Neural progenitor cell (in vitro differentiated cells): Measurements from ENCODE around the gene ATXN3L. TPM values are rescaled to one million over a fixed set of nuclear protein-coding genes. Genes with fewer than 3 reads are reported as not detected.

Source experiments
- DNase-seq: peaks from one replicate; pipeline ENCODE4 v3.0.0-alpha.2; 2016; ENCODE audit warnings: low spot score
- H2AFZ ChIP-seq: fragments of 200-600 bp; sonication (generic); replicated peaks from 2 replicates; pipeline ENCODE4 v1.6.1; 2016; ENCODE audit warnings: antibody characterized with exemption
- H3F3A ChIP-seq: fragments of 200-600 bp; sonication (generic); 2 replicates; pipeline ENCODE4 v1.6.1; 2016; ENCODE audit warnings: antibody characterized with exemption, low read depth
- H3K27ac ChIP-seq: fragments of 200-600 bp; sonication (generic); 2 replicates; pipeline ENCODE4 v1.5.1; 2016; ENCODE audit warnings: mild to moderate bottlenecking
- H3K27me3 ChIP-seq: fragments of 200-600 bp; sonication (generic); 2 replicates; pipeline ENCODE4 v1.6.1; 2016; ENCODE audit warnings: mild to moderate bottlenecking, moderate library complexity
- H3K36me3 ChIP-seq: fragments of 200-600 bp; sonication (generic); 2 replicates; pipeline ENCODE4 v1.5.1; 2016
- H3K4me1 ChIP-seq: fragments of 200-600 bp; sonication (generic); 2 replicates; pipeline ENCODE4 v1.6.1; 2016; ENCODE audit warnings: mixed run types
- H3K4me2 ChIP-seq: fragments of 200-600 bp; sonication (generic); 2 replicates; pipeline ENCODE4 v1.6.1; 2016
- H3K4me3 ChIP-seq: fragments of 200-600 bp; sonication (generic); 2 replicates; pipeline ENCODE4 v1.5.1; 2016
- H3K79me2 ChIP-seq: fragments of 200-600 bp; sonication (generic); 2 replicates; pipeline ENCODE4 v1.6.1; 2016; ENCODE audit warnings: low read depth
- H3K9ac ChIP-seq: fragments of 200-600 bp; sonication (generic); 2 replicates; pipeline ENCODE4 v1.6.1; 2016
- H3K9me3 ChIP-seq: fragments of 200-600 bp; sonication (generic); 2 replicates; pipeline ENCODE4 v1.5.1; 2016; ENCODE audit warnings: low read depth
- H4K20me1 ChIP-seq: fragments of 200-600 bp; sonication (generic); 2 replicates; pipeline ENCODE4 v1.6.1; 2016; ENCODE audit warnings: low read depth
- H3K27ac Mint-ChIP-seq: 3 replicates; pipeline ENCODE4 v1.8.0; 2021; ENCODE audit warnings: mixed read lengths
- H3K27me3 Mint-ChIP-seq: 2 replicates; pipeline ENCODE4 v1.8.0; 2022; ENCODE audit warnings: low read depth, mild to moderate bottlenecking, inconsistent platforms, moderate library complexity, mixed read lengths; ENCODE audit not compliant: insufficient read depth
- H3K36me3 Mint-ChIP-seq: 3 replicates; pipeline ENCODE4 v1.8.0; 2021; ENCODE audit warnings: mixed read lengths
- H3K4me1 Mint-ChIP-seq: 3 replicates; pipeline ENCODE4 v1.8.0; 2021; ENCODE audit warnings: mixed read lengths
- H3K4me3 Mint-ChIP-seq: 3 replicates; pipeline ENCODE4 v1.8.0; 2021; ENCODE audit warnings: mild to moderate bottlenecking, moderate library complexity, mixed read lengths
- H3K9me3 Mint-ChIP-seq: 3 replicates; pipeline ENCODE4 v1.8.0; 2020; ENCODE audit warnings: mixed read lengths
- EZH2 ChIP-seq: fragments of 200-600 bp; sonication (generic); IDR thresholded peaks from 2 replicates; pipeline ENCODE4 v1.6.1; 2017; ENCODE audit warnings: antibody characterized with exemption, mild to moderate bottlenecking, moderate library complexity
- EZH2phosphoT487 ChIP-seq: fragments of 200-600 bp; sonication (generic); IDR thresholded peaks from 2 replicates; pipeline ENCODE4 v1.6.1; 2017; ENCODE audit warnings: antibody characterized with exemption
- total RNA-seq: library from RNA; depleted of rRNA; stranded (reverse); fragments of >200 nt; gene quantifications from 2 replicates; pipeline ENCODE4 v1.2.3, GENCODE V29; 2015; ENCODE audit warnings: low replicate concordance
- TF ChIP-seq, protein P1 (sequence below): fragments of 200-600 bp; sonication (generic); IDR thresholded peaks from 2 replicates; pipeline ENCODE4 v1.5.1; 2017; ENCODE audit warnings: antibody characterized with exemption, mild to moderate bottlenecking

ATXN3L gene
- total RNA-seq, 1 donor from 2014 or later: not detected

DNA sequence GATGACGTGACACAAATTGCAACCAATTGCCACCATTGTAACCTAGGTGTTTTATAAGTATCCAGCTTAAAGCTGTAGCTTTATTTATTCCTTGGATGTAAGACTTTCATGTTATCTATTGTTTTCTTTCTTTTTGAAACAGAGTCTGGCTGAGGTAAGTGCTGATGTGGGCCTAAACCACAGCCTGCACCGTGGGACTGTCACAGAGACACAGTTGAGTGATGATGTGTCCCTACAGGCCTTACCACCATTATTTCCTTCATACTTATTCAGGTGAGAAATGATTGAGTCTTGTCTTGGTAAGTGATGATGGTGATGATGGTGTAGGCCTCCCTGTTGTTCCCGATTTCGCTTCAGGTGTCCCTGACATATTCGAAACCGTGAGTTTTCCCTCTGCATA lies 8.3 kb downstream of the ATXN3L start:
- Histone ChIP-seq H2AFZ (no peak overlapping the region), H3F3A (no peaks in the 10 kb centered on the region), H4K20me1 (no peaks in the 10 kb centered on the region), H3K4me1 (no peaks in the 10 kb centered on the region), H3K79me2 (no peaks in the 10 kb centered on the region), H3K9ac (no peak overlapping the region), H3K4me3 (no peak overlapping the region), H3K9me3 (no peaks in the 10 kb centered on the region), H3K4me2 (no peak overlapping the region), H3K27me3 (no peaks in the 10 kb centered on the region), H3K27ac (no peak overlapping the region), H3K36me3 (no peaks in the 10 kb centered on the region)
- no peaks in the 10 kb centered on the region for H3K4me1 Mint-ChIP-seq
- no peak for DNase-seq
- TF ChIP-seq, protein P1, sequence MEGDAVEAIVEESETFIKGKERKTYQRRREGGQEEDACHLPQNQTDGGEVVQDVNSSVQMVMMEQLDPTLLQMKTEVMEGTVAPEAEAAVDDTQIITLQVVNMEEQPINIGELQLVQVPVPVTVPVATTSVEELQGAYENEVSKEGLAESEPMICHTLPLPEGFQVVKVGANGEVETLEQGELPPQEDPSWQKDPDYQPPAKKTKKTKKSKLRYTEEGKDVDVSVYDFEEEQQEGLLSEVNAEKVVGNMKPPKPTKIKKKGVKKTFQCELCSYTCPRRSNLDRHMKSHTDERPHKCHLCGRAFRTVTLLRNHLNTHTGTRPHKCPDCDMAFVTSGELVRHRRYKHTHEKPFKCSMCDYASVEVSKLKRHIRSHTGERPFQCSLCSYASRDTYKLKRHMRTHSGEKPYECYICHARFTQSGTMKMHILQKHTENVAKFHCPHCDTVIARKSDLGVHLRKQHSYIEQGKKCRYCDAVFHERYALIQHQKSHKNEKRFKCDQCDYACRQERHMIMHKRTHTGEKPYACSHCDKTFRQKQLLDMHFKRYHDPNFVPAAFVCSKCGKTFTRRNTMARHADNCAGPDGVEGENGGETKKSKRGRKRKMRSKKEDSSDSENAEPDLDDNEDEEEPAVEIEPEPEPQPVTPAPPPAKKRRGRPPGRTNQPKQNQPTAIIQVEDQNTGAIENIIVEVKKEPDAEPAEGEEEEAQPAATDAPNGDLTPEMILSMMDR: no peak
- no peak for TF ChIP-seq EZH2
- no peak for TF ChIP-seq EZH2phosphoT487
- no peak overlapping the region for H3K4me3 Mint-ChIP-seq
- peaks cover 2% of the 10 kb centered on the region for H3K27me3 Mint-ChIP-seq
- peaks cover 6% of the 10 kb centered on the region for H3K9me3 Mint-ChIP-seq
- H3K27ac Mint-ChIP-seq: no peak overlapping the region
- no peaks in the 10 kb centered on the region for H3K36me3 Mint-ChIP-seq

DNA sequence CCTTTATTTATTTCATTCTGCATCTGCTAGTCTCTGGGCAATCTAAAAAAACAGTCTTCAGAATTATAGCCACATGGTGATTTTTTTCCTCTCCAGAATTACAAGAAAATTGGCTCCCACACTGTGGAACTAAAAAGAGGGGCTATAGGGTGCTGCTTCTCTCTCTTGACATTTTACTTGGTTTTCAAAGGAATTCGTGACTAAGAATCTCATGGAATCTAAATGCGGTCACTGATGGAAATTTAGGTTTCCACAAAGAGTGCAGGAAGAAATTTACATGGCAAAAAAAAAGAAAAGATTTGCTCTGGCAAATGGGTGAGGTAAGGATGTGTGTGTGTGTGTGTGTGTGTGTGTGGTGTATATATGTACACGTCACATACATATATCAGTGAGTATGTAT lies 10.2 kb downstream of the ATXN3L start:
- Histone ChIP-seq H3F3A (no peaks in the 10 kb centered on the region), H3K9me3 (no peaks in the 10 kb centered on the region), H2AFZ (no peak overlapping the region), H3K4me2 (no peak overlapping the region), H3K79me2 (no peaks in the 10 kb centered on the region), H3K27me3 (no peaks in the 10 kb centered on the region), H3K4me3 (no peak overlapping the region), H3K27ac (no peak overlapping the region), H3K9ac (no peak overlapping the region), H3K36me3 (no peaks in the 10 kb centered on the region), H4K20me1 (no peaks in the 10 kb centered on the region), H3K4me1 (no peaks in the 10 kb centered on the region)
- no peak for DNase-seq
- Mint-ChIP-seq H3K4me3 (no peak overlapping the region), H3K4me1 (no peaks in the 10 kb centered on the region), H3K36me3 (no peaks in the 10 kb centered on the region), H3K9me3 (peaks cover 2% of the 10 kb centered on the region), H3K27ac (no peak overlapping the region), H3K27me3 (peaks cover 2% of the 10 kb centered on the region)
- TF ChIP-seq EZH2 (no peak), EZH2phosphoT487 (no peak)

DNA sequence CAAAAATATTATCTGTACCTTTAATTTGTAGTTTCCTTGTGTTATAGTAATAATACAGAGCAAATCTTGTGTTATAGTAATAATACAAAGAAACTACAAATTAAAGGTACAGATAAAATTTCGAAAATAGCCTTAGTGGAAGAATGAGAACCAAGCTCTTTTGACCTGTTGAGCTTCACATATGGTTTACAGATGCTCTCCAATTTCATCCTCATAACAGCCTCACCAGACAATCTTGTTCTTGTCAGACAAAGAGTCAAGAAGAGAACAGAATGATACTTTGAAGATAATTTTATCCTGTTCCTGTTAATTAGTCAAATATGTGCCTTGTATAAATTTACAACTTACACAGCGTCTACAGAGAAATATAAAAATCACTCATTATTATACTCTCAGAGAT lies 12.8 kb downstream of the ATXN3L start:
- H3K4me2 ChIP-seq: no peak overlapping the region
- no peaks in the 10 kb centered on the region for H3K79me2 ChIP-seq
- H3K4me1 ChIP-seq: no peaks in the 10 kb centered on the region
- H3K36me3 ChIP-seq: no peaks in the 10 kb centered on the region
- H3F3A ChIP-seq: no peaks in the 10 kb centered on the region
- Mint-ChIP-seq H3K27me3 (peaks cover 2% of the 10 kb centered on the region), H3K36me3 (no peaks in the 10 kb centered on the region), H3K9me3 (peaks cover 5% of the 10 kb centered on the region), H3K4me3 (no peak overlapping the region), H3K4me1 (no peaks in the 10 kb centered on the region), H3K27ac (no peak overlapping the region)
- no peak for DNase-seq
- TF ChIP-seq, protein P1: no peak
- TF ChIP-seq EZH2phosphoT487 (no peak), EZH2 (no peak)
- H2AFZ ChIP-seq: no peak overlapping the region
- no peaks in the 10 kb centered on the region for H3K27me3 ChIP-seq
- no peak overlapping the region for H3K9ac ChIP-seq
- no peaks in the 10 kb centered on the region for H3K9me3 ChIP-seq
- H3K4me3 ChIP-seq: no peak overlapping the region
- no peak overlapping the region for H3K27ac ChIP-seq
- H4K20me1 ChIP-seq: no peaks in the 10 kb centered on the region

DNA sequence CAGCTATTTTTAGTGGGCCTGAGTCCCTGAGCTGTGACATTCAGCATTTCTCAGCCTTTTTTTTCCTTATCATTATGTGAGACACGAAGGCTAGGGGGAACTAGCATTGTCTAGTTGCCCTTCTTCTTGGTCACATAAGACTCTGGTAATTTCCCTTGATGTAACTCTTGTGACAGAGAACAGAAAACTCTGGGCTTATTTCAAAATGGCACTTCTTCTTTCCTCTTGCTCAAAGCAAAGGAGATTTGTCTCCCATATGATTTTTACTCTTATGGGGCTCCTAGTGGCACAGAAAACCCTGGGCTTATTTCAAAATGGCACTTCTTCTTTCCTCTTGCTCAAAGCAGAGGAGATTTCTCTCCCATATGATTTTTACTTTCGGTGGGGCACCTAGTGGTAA lies 14.7 kb downstream of the ATXN3L start:
- TF ChIP-seq, protein P1: no peak
- TF ChIP-seq EZH2 (no peak), EZH2phosphoT487 (no peak)
- no peak overlapping the region for H3K27ac Mint-ChIP-seq

More for the DNA sequence above, 14.7 kb downstream of the ATXN3L start:
- Mint-ChIP-seq H3K4me1 (no peaks in the 10 kb centered on the region), H3K4me3 (no peak overlapping the region), H3K9me3 (peaks cover 3% of the 10 kb centered on the region), H3K27me3 (no peaks in the 10 kb centered on the region), H3K36me3 (no peaks in the 10 kb centered on the region)
- Histone ChIP-seq H3F3A (no peaks in the 10 kb centered on the region), H3K79me2 (no peaks in the 10 kb centered on the region), H3K27me3 (no peaks in the 10 kb centered on the region), H2AFZ (no peak overlapping the region), H3K36me3 (no peaks in the 10 kb centered on the region), H3K4me1 (no peaks in the 10 kb centered on the region), H3K27ac (no peak overlapping the region), H3K9ac (no peak overlapping the region), H4K20me1 (no peaks in the 10 kb centered on the region), H3K4me3 (no peak overlapping the region), H3K9me3 (no peaks in the 10 kb centered on the region), H3K4me2 (no peak overlapping the region)
- no peak for DNase-seq
